ENCODE data around the gene PRR14L.

- 0 out of 2 replicates have a peak, but pooled peaks have one; percentile 12 for TF ChIP-seq CTCF (conservative IDR thresholded peaks at IDR 0.05; ENCODE audit: low read length)
- no peak for TF ChIP-seq EZH2phosphoT487 (IDR thresholded peaks at IDR 0.05; ENCODE audit: borderline replicate concordance)
These were observed at the start of gene PRR14L for GRCh38 chr22:31749636-31750364.

All from Loucy (cell line).